GM12873 (cell line): ENCODE measurements around the gene MDM2.

Experiments used
- CTCF ChIP-seq: IDR thresholded peaks from 2 replicates; pipeline ENCODE4 v1.5.1; 2012; ENCODE audit warnings: low read depth, mild to moderate bottlenecking, moderate library complexity, low read length, control low read depth; ENCODE audit not compliant: insufficient read depth; ENCODE audit errors: missing control alignments

Gene MDM2

GRCh38 chr12:68855771-68856170, 47.8 kb downstream of the MDM2 start:
- TF ChIP-seq CTCF: no peak

GRCh38 chr12:68856510-68856909, 48.5 kb downstream of the MDM2 start:
- TF ChIP-seq CTCF: no peak

GRCh38 chr12:68861890-68862289, 53.9 kb downstream of the MDM2 start:
- no peak for TF ChIP-seq CTCF

GRCh38 chr12:68863109-68863770, 55.3 kb downstream of the MDM2 start:
- no peak for TF ChIP-seq CTCF

- peak; percentile 50 for TF ChIP-seq CTCF
Observed at GRCh38 chr12:68863886-68864454, 56.0 kb downstream of the MDM2 start.

GRCh38 chr12:68864604-68865003, 56.6 kb downstream of the MDM2 start:
- TF ChIP-seq CTCF: no peak

- no peak for TF ChIP-seq CTCF
Observed at GRCh38 chr12:68865399-68866164, 57.6 kb downstream of the MDM2 start.
